NCI-H187 (cell line): ENCODE measurements around the gene TOR4A.

Experiments
- DNase-seq, 2 experiments: peaks; one replicate each; lab custom pipeline; 2025; lab: John Stamatoyannopoulos, UW

TOR4A gene

DNA sequence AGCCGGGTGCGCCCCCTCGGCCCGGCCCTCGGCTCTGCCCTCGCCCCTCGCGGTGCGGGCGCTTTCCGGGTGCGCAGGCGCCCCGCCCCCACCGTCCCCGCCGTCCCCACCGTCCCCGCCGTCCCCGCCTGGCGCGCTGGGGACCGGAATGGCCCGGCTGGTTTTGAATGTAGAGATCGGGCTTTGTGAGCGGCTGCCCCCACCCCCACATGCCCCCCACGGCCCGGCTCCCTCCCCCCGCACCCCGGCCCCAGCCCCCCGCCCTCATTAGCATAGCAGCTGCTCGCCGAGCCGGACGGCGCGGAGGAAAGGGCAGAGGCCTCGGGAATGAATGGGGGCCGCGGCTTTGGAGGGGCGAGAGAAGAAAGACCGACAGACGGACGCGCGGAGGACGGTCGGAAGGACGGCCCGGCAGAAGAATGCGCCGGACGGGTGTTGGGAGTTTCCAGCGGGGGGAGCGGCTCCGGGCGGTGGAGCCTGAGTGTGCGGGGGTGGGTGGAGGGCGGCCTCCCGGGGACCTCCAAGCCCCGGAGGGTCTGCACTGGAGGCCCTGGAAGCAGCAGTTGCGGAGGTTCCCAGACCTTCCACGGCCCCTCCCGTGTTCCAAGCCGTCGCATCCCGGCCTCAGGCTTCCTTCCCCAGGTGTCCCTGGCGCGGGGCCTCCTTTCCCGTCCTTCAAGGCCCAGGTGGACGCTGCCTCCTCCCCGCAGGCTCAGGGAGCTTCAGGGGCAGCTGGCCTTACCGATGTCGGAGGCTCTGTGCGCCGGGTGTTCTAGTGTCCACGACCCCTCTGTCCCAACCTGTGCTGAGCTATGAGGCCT, 18.5 kb downstream of the TOR4A start:
- no peak for DNase-seq

DNA sequence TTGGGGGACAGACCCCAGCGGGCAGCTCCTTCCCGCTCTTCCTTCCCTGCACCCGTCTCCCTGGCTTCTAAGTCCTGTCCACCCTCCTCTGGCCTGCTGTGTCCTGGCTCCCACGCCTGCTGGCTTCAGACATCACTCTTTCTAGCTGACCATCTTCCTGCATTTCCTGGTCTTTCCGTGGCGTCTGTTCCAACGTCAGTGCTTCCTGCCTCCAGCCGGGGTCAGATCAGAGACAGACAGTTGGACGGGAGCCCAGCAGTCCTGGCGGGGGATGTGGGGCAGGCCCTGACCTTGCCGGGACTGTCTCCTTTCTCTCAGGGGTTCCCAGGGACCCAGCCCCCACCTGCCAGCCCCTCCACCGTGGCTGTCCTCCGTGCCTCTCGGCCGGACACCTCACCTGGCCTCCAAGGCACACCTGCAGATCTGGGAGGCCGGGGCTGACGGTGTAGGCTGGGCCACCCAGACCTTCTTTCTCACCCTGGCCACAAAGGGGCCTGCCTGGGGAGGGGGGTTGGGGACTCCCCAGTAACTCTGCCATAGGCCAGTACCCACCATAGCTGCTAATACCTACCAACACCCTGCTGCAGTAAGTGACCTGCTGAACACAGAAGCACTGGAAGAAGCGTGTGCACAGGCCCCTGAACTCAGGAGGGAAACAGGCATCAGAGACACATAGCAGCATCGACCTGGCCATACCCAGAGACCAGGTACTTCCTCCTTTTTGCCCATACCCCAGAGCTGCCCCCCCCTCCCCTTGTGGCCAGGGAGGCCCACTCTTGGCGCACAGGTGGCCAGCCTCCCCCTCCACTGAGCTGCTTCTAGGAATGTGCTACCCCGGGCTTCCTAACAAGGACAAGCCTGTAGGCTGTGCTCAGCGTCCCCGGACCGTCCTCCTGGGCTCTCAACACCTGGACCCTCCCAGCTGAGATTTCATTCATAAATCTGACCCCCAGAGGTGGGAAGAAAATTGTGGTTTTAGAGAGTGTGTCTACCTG, 19.4 kb downstream of the TOR4A start:
- no peak for DNase-seq

DNA sequence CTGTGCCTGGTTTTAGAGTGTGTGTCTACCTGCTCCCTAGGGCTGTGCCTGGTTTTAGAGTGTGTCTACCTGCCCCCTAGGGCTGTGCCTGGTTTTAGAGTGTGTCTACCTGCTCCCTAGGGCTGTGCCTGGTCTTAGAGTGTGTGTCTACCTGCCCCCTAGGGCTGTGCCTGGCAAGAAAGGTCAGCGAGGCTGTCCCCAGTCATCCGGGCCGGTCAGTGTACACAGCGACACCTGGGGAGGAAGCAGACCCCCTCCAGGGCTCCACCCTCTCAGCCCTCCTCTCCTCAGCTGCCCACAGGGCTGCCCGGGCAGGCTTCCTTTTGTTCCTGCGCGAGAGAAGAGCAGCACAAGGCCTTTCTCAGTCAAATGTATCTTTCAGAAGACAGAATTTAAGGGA, 20.4 kb downstream of the TOR4A start:
- no peak for DNase-seq

DNA sequence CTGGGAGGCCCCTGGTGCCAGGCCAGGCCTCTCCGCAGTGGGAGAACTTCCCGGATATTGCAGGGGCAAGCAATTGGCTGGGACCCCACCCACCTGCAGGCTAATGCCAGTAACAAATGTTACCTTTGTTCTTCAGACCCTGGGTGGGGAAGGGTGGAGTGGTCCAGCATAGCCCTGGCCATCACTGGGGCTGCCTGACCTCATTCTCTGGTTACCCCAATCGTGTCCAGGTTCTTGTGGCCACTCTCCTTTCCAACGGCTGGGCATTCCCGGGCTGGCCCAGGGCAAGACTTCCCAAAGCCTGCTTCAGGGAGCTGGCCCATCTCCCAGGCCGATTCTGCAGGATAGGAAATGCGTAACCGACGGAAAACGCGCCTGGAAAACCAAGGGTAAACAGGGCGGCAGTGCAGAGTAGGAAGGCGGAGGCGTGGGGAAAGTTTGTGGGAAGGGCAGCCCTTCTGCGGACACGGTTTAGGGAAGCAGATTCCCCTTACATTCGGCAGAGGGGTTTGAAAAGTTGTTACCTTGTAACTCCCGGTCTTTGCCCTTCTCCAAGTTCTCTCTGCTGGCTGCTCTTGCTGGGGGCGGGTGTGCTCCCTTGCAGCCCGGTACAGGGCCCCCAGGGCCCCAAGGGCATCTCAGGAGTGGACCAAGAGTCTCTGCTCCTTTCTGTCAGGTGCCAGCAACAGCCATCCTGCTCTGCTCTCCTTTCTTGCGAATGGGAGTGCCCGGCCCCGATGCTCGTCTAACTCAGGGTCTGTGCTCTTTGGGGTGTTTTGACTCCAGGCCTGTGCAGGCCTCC, 21.1 kb downstream of the TOR4A start:
- no peak for DNase-seq

DNA sequence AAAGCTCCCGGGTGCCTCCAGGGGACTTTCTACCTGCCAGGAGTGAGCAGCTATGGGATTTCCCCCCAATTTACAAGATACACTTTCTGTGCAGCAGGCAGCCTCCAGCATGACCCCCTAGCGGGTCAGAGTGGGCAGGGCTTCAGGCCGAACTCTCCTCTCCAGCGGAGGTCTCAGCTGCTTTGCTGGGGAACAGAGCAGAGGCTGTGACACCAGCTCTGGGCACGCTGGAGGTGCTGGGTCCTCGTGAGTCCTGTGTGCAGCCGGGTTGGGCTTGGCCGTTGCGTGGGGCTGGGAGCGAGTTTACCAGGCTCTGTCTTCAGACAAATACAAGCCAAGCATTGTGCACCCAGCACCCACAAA, 21.7 kb downstream of the TOR4A start:
- no peak for DNase-seq

DNA sequence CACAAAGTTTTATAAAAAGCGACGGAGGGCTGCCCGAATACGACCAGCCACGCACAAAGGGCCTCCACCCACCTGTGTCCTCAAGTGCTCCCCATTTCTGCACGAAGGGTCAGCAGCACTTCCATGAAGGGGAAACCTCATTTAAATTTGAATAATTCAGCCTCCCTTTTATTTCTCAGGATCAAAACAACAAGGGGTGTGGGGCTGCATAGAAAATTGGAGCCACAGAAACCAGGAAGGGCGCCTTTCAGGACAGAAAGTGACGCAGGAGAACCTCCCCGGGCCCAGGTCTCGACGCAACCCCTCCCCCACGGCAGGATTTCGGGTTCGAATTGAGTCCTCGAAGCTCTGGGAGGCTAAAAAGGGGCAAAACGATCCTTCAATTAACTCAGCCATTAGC, 22.4 kb downstream of the TOR4A start:
- no peak for DNase-seq

DNA sequence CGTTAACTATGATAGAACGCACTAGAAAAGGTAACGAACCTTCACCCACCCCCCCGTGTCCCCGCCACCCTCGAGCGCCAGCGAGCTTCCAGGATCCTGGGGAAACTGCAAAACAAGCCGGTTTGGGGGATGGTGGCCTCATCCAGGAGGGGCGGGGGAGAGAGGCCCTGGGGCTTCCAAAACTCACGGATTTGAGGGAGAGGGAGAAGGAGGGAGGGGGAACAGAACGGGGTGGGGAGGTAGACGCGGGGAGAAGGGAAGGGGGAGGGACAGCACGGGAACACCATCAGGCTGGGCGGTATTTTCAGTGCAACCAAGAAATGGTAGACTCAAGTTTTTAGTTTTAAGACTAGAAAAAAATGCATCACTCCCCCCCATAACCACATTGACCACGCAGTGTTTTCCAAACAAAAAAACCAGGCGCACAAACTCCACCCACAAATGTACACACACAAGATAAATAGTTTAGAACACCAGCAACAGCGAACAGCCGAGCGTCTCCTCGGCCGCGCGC, 23.1 kb downstream of the TOR4A start:
- DNase-seq: no peak

DNA sequence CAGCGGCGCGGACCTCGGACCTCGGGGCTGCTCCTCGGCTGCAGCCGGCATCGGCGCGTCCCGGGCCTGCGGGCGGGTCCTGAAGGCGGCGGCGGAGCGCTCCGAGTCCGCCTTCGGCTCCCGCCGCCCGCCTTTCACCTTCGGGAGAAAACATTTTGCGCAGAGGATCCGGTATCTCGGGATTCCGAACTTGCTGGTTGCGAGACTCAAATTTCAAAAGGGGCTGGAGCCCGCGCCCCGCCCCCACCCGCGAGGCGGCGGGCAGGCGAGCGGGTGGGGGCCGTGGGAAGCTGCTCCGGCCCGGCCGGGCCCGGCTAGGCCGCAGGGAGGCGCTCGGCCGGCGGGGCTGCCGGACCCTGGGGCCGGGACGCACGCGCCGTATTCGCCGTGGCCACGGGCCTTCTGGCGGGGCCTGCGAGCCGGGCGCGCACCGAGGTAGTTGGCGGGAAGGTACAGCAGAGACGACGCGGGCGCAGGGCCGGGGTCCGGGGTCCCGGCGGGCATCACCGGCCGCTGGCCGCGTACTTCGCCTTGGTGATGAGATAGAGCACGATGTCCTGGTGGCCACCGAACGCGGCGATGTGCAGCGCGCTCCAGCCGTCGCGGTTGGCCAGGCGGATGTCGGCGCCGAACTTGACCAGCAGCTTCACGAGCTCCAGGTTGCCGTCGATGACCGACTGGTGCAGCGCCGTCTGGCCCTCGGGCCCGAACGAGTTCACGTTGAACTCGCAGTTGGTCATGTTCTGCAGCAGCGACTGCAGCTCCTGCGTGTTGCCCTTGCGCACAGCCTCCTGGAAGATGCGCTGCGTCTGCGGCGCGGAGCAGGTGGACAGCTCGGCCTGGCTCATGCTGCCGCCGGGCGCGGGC, 23.8 kb downstream of the TOR4A start:
- DNase-seq: no peak

DNA sequence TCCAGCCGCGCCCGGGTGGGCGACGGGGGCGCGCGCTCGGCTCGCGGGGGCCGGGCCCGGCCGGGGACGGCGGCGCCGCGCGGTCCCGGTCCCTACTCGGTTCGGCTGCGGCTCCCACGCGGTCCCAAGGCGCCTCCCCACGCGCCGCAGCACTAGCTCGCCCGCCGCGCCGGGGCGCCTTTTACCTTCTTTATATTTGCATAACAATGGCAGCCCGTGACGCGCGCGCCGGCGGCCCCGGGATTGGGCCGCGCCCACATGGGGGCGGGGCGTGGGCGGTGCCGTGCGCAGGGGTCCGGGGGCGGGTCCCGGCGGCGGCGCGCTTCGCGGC, 24.6 kb downstream of the TOR4A start, which contains the start of gene NRARP:
TSS of gene NRARP (minus strand) at position 154 of the 331 bp plus-strand sequence. CDS start 343 bp downstream, outside the sequence.
- peak; percentile 6 to 52 for DNase-seq

DNA sequence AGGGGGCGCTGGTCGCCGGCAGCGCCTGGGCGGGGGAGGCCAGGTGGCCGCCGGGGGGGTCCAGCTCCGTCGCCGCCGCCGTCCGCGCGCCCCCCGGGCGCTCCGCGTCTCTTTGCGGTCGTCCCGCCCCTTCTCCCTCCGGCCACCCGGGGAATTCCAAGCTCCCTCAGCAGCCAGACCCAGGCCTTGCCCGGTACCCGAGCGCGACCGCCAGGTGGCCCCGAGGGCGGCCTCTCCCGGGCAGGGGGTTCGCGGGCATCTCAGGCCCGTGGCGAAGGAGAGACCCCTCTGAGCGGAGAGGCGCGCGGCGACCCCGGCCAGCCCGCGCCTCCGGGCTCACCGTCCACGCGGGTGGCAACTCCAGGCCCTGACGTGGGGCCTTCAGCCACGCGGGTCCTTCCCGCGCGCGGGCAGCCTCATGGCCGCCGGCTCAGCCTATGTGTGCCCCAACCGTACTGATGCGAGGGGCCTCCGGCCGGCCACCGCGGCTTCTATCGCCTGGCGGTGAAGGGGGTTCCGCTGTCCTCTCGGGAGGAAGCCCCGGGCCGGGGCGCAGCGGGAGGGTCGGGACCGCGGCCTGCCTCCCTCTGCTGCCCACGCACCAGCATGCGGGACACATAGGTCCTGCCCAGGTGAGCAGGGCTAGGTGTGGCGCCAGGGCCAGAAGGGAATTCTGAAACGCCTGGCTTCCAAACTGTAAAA, 25.1 kb downstream of the TOR4A start:
- no peak for DNase-seq

DNA sequence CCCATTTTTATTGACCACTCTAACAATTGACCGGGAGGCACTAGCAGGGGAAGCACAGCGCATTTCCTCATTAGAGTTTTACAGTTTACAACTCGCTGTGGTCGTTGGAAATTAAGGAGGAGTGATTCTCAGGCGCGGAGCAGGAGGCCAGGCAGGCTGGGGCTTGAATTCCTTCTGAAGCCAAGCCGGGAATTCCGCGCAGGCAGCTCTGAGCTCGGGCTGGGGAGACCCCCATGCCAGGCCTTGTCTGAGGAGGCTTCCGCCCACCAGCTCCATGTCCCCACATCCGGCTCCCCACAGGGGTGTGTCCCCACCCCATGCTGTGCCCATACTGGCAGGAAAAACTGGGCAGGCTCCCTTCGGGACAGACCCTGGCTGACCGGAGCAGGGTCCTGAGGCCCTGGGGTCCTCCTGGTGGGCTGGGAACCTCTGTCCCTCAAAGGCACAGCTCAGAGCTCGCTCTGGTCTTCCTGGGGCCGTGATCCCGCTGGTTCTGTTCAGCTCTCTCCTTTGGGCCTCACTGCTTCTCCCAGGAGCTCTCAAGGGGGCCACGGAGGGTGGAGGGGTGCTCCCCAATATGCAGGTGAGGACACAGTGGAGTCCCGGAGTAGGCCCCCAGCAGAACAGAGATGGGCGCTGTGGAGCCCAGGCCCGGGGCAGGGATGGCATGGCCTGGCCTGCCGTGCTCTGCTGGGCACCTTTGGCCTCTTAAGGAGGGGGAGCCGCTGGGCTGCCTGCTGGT, 25.8 kb downstream of the TOR4A start:
- no peak for DNase-seq

DNA sequence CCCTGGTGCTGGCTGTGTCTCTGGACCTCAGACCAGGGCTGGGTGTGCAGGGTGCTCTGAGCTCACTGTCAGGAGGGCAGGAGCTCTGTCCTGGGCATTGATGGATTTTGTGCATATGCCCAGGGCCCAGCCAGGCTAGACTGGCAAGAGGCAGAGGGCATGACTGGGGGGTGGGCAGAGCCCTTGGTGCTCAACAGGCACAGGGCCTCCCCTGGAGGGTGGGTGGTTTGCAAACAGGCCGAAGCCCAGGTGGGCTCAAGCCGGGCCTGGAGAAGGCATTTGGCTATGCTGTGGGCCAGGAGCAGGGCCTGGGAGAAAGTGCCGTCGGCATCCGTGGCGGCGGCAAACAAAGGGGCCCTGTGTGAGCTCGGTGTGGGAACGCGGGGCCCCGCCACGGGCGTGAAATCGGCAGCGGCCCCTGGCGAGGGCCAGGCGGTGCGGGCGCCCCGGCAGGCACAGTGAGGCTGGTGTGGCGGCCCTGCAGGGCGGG, 26.4 kb downstream of the TOR4A start:
- DNase-seq: no peak

DNA sequence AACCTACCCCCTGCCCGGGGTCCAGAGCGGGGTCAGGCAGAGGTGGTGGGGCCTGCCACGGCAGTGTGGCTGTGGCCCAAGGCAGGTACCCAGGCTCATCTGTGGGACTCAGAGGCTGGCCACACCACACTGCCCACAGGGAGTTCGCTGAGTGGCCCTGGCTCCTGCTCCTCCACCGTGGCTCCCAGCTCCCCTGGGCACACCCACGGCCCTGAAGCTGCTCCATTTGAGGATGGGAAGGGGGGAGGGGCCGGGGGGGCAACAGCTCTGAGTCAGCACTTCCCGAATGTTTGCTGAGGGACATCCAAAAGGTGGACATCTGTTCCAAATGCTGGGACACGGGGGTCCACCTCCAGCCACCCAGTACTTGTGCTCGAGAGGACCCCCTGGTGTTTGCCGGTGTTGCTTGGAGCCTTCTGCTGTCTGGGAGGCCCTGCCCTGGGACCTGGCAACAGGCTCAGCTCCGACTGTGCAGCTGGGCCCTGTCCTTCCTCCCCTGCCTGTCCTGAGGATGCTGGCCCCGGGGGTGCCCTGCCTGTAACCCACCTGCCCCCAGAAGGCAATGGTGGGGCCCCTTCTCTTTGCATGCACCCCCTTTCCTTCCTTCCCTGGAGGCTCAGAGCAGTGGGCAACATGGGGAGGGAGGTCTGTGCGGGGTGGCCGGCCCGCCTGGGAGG, 27.0 kb downstream of the TOR4A start:
- no peak for DNase-seq

DNA sequence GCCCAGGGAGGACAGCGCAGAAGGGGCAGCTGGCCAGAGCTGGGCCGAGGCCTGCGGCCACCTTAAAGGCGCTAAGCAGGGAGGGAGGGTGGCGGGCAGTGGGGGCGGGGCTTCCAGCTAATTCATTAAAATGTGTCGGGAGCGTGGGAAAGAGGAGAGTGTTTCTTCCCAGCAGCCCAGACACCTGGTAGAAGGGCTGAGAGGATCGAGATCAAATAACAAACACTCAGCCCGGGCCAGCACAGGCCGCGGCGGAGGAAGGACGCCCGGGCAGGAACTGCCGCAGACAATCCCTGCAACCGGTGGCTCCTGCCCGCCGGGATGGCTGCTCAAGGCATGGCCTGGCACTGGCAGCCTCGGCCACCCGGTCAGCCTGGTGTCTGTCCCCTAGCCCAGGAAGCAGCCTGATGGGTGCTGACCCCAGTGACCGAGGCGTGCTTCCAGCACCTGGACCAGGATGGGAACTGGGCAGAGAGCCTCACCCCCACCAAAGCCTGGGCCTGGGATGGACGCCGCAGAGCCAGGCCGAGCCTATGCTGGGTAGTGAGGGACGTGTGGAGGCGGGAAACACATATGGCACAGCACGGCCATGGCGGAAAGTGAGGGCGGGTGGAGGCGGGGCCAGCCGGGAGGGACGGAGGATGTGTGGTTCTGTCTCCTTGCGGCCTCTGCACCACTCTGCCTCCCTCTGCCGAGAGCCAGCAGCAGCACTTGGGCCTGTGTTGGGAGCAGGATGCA, 27.7 kb downstream of the TOR4A start:
- peak; percentile 29 to 59 for DNase-seq

DNA sequence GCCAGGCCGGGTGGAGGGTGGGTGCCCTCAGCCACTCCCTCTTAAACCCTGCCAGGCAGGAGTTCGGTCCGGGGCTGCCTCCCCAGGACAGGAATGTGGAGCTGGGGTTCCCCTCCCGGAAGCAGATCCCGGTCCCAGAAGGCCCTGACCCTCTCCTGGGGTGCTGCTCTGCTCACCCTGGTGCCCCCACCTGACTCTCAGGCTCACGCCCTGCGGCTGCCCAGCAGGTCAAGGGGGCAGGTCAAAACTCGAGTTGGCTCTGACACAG, 28.2 kb downstream of the TOR4A start:
- no peak for DNase-seq

DNA sequence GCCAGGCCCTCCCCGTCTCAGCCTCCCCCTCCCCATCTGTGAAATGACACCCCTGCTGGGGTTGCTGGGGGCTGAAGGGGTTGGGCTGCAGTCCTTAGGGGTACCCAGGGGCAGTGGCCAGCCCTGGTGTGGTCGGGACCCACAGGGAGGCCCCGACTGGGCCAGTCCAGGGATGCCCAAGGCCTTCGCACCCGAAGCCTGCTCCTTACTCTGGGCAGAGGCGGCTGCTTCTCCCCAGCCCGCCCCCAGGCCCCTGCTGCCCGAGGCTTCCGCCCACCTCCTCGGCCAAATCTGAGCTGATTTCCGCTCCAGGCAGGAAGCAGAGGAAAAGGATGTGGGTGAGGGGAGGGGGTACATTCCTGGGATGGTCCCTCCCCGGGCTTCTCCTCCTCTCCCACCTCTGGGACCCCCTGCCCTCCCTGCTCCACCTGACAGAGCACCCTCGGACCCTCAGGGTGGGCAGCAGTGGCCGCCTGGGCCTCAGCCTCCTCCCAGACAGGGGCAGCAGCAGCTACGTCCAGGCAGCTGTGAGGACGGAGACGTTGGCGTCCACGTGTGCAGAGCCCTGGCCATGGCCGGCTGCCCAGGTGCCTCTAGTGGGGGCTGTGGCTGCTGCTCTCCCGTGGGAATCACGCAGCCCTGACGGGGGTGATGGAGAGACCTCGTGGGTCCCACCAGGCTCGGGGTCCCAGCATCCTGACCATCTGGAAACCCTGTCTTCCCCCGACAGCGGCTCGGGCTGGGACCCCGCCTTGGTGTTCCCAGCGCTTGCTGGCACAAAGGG, 28.7 kb downstream of the TOR4A start:
- no peak for DNase-seq

DNA sequence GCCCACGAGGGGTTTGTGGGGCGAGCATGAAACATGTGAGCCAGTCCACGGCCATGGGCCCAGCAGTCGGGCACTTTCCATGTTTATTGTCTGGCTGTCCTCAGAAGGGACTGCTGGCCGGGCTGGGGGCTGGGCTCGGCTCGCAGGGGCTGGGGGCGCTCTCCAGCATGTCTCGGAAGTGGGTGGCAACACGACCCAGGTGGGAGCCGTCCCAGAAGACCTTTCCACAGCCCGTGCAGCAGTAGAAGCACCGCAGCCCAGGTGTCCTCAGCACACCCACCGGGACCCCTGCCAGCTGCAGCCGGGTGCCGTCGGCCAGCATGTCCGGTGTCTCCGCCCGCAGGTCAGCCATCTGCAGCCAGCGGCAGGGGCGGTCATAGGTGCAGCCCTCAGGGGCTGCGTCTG, 29.3 kb downstream of the TOR4A start:
- DNase-seq: no peak
